ENCODE results near the gene DENND1C. TPM values are rescaled to one million over a fixed set of nuclear protein-coding genes. Genes with fewer than 3 reads are reported as not detected.

The DENND1C gene
- total RNA-seq, 1 donor from 2014 or later, result not detected

GRCh38 chr19:6417713-6418561, 63.6 kb downstream of the DENND1C start:
- Mint-ChIP-seq H3K27me3 (ENCODE audit: unreplicated experiment) (no peaks in the 10 kb centered on the region), H3K4me3 (ENCODE audit: unreplicated experiment) (no peak overlapping the region), H3K27ac (ENCODE audit: unreplicated experiment) (no peak overlapping the region), H3K9me3 (ENCODE audit: unreplicated experiment) (no peaks in the 10 kb centered on the region), H3K4me1 (ENCODE audit: unreplicated experiment) (peaks cover 10% of the 10 kb centered on the region), H3K36me3 (ENCODE audit: unreplicated experiment) (peaks cover 37% of the 10 kb centered on the region)
- DNase-seq (ENCODE audit: extremely low spot score, unreplicated experiment), result no peak
- TF ChIP-seq CTCF (IDR thresholded peaks at IDR 0.05), result peak; percentile 55

Other genes starting within 250 kb of the DENND1C start
- 65.8 and 68.8 TPM in 2 replicates for gene MLLT1, start 201.8 kb downstream of the DENND1C start, total RNA-seq
- not detected in 2 replicates for gene ACER1, start 148.2 kb downstream of the DENND1C start, total RNA-seq
- 77.6 and 79.6 TPM in 2 replicates for gene CLPP, start 120.3 kb downstream of the DENND1C start, total RNA-seq
- 63.0 TPM in 2 replicates for gene ALKBH7, start 109.0 kb downstream of the DENND1C start, total RNA-seq
- gene PSPN, start 105.9 kb downstream of the DENND1C start, total RNA-seq, result 3.2 and 3.5 TPM in 2 replicates
- gene GTF2F1, start 88.6 kb downstream of the DENND1C start, total RNA-seq, result 62.0 and 65.8 TPM in 2 replicates
- 240 and 241 TPM in 2 replicates for gene KHSRP, start 57.0 kb downstream of the DENND1C start, total RNA-seq
- gene SLC25A41, start 48.0 kb downstream of the DENND1C start, total RNA-seq, result 0.27 TPM in 1 of 2 replicates, not detected in the other
- 50.8 and 51.6 TPM in 2 replicates for gene SLC25A23, start 22.0 kb downstream of the DENND1C start, total RNA-seq
- not detected in 2 replicates for gene CRB3, start 17.5 kb downstream of the DENND1C start, total RNA-seq
- not detected in 2 replicates for gene TUBB4A, start 20.5 kb upstream of the DENND1C start, total RNA-seq
- gene TNFSF9, start 49.2 kb upstream of the DENND1C start, total RNA-seq, result 1.4 and 1.5 TPM in 2 replicates
- gene CD70, start 109.4 kb upstream of the DENND1C start, total RNA-seq, result 0.42 and 0.54 TPM in 2 replicates
- gene TNFSF14, start 188.4 kb upstream of the DENND1C start, total RNA-seq, result not detected in 2 replicates
- 0.56 TPM in 1 of 2 replicates, not detected in the other for gene C3, start 238.9 kb upstream of the DENND1C start, total RNA-seq